HG03097 (cell line): ENCODE measurements around the gene BBS7.
A peak's percentile ranks its signal among the peaks of the same experiment; 100 is the strongest.

Source experiments
- ATAC-seq: cut with Tn5 transposase; IDR thresholded peaks from one replicate; pipeline ENCODE4 v1.9.1; 2021; ENCODE audit not compliant: unreplicated experiment, low FRiP score

BBS7 gene

GRCh38 chr4:121869841-121870822 is at the start of gene BBS7:
Gene BBS7 (minus strand): TSS chr4:121870474. CDS start chr4:121870313, 161 bp downstream.
- peak; percentile 100 for ATAC-seq

GRCh38 chr4:121913667-121914066 is 43.4 kb upstream of the BBS7 start:
- no peak for ATAC-seq

GRCh38 chr4:121908346-121908745 is 38.1 kb upstream of the BBS7 start:
- no peak for ATAC-seq

GRCh38 chr4:121900132-121900983 is 30.1 kb upstream of the BBS7 start:
- ATAC-seq = peak; percentile 89

- no peak for ATAC-seq
These were observed 27.9 kb upstream of the BBS7 start for GRCh38 chr4:121898150-121898549.

GRCh38 chr4:121888134-121888533 is 17.9 kb upstream of the BBS7 start:
- no peak for ATAC-seq

GRCh38 chr4:121885115-121885514 is 14.8 kb upstream of the BBS7 start:
- no peak for ATAC-seq

GRCh38 chr4:121881158-121881557 is 10.9 kb upstream of the BBS7 start:
- no peak for ATAC-seq

- no peak for ATAC-seq
These were observed 8.9 kb upstream of the BBS7 start for GRCh38 chr4:121879135-121879534.

- ATAC-seq = no peak
These were observed 6.9 kb upstream of the BBS7 start for GRCh38 chr4:121877041-121877773.

GRCh38 chr4:121876070-121876469 is 5.8 kb upstream of the BBS7 start:
- ATAC-seq = no peak

- ATAC-seq = no peak
These were observed 5.4 kb upstream of the BBS7 start for GRCh38 chr4:121875652-121876051.

GRCh38 chr4:121873604-121874003 is 3.3 kb upstream of the BBS7 start:
- no peak for ATAC-seq

- no peak for ATAC-seq
These were observed 6.5 kb downstream of the BBS7 start for GRCh38 chr4:121863799-121864198.

GRCh38 chr4:121861426-121861825 is 8.8 kb downstream of the BBS7 start:
- ATAC-seq = no peak

- no peak for ATAC-seq
These were observed 10.2 kb downstream of the BBS7 start for GRCh38 chr4:121860121-121860520.

GRCh38 chr4:121851354-121851753 is 18.9 kb downstream of the BBS7 start:
- no peak for ATAC-seq

- ATAC-seq = no peak
These were observed 23.6 kb downstream of the BBS7 start for GRCh38 chr4:121846662-121847061.

GRCh38 chr4:121842862-121843261 is 27.4 kb downstream of the BBS7 start:
- no peak for ATAC-seq

GRCh38 chr4:121838136-121838535 is 32.1 kb downstream of the BBS7 start:
- ATAC-seq = no peak

- ATAC-seq = no peak
These were observed 40.8 kb downstream of the BBS7 start for GRCh38 chr4:121829511-121829910.
